Stomach (tissue), 9 donors: ENCODE data around the gene EVL. TPM values are rescaled to one million over a fixed set of nuclear protein-coding genes. Genes with fewer than 3 reads are reported as not detected.

Experiments
- DNase-seq, 2 donors: peaks; one replicate each; pipeline versions ENCODE4 v3.0.0 to v3.0.0-alpha.2; 2013 to 2019
- H3K27ac ChIP-seq, 5 donors: fragments of 200-600 bp in 4 of 5; sonication (generic) in 4 of 5; one replicate each; pipeline ENCODE4 v1.5.1; 2013 to 2019; ENCODE audit warnings: mild to moderate bottlenecking in 1 of 5, moderate library complexity in 1 of 5
- H3K27me3 ChIP-seq, 3 donors: fragments of 200-600 bp; sonication (generic); one replicate each; pipeline ENCODE4 v1.5.1; 2017 to 2019; ENCODE audit warnings: mixed run types in 1 of 3
- H3K36me3 ChIP-seq, 4 donors: fragments of 200-600 bp; sonication (generic); 1 replicate in 3 of 4; 2 replicates in 1 of 4; pipeline ENCODE4 v1.5.1; 2016 to 2019
- H3K4me1 ChIP-seq, 4 donors: fragments of 200-600 bp; sonication (generic); one replicate each; pipeline ENCODE4 v1.5.1; 2016 to 2019
- H3K4me3 ChIP-seq, 4 donors: fragments of 200-600 bp; sonication (generic) in 3 of 4; one replicate each; pipeline ENCODE4 v1.5.1; 2016 to 2019; ENCODE audit warnings: mild to moderate bottlenecking in 1 of 4
- H3K9me3 ChIP-seq, 4 donors: fragments of 200-600 bp; sonication (generic); one replicate each; pipeline ENCODE4 v1.5.1; 2016 to 2019
- CTCF ChIP-seq, 7 experiments: fragments of 450-650 bp in 4 of 7; fragments of 200-600 bp in 3 of 7; sonication (generic) in 3 of 7; IDR thresholded peaks; one replicate each; pipeline ENCODE4 v1.5.1; 2016 to 2019; ENCODE audit warnings: antibody characterized with exemption in 7 of 7, control low read depth in 2 of 7, mild to moderate bottlenecking in 1 of 7
- EP300 ChIP-seq: sonication (generic); formaldehyde crosslinking; IDR thresholded peaks from one replicate; pipeline ENCODE4 v1.6.1; 2017; ENCODE audit warnings: antibody characterized with exemption
- POLR2A ChIP-seq, 4 donors: fragments of 450-650 bp; IDR thresholded peaks; one replicate each; pipeline ENCODE4 v1.6.1; 2016; ENCODE audit warnings: antibody characterized with exemption in 4 of 4, control low read depth in 2 of 4, mild to moderate bottlenecking in 1 of 4, moderate library complexity in 1 of 4
- POLR2AphosphoS5 ChIP-seq, 3 donors: sonication (generic); formaldehyde crosslinking; IDR thresholded peaks; one replicate each; pipeline ENCODE4 v1.6.1; 2016; ENCODE audit warnings: antibody characterized with exemption in 3 of 3
- WGBS, 5 donors: extraction: QIAGEN DNeasy Blood & Tissue Kit in 3 of 5; methylation state at CpG; one replicate each; pipeline versions ENCODE4 v1.1.5 to v1.1.7; 2013 to 2018; 5-methylcytosine and 5-hydroxymethylcytosine counted together
- intact Hi-C: fragments of 100-400 bp; cut with DNase I; formaldehyde crosslinking; loops from one replicate; pipeline ENCODE4 v1.15.1; 2023; ENCODE audit warnings: low total_unique reads
- polyA plus RNA-seq, 3 donors: library from polyadenylated mRNA; stranded (reverse); fragments of 200-250 nt; gene quantifications; one replicate each; pipeline ENCODE4 v1.2.3, GENCODE V29; 2013
- total RNA-seq, 5 donors: library from RNA; depleted of rRNA; stranded (reverse); fragments of >200 nt; gene quantifications; one replicate each; pipeline versions ENCODE4 v1.1.0 to v1.2.3, GENCODE V29; 2014 to 2016
- donor health status: healthy with polysubstance abuse.
- donor health status: Bipolar disorder and iron deficiency.
- donor health status: healthy.

EVL gene
- total and polyA plus RNA-seq, 8 donors = 23.3 to 111 (median 39.7) TPM

GRCh38 chr14:100138955-100139354 lies 73.7 kb downstream of the EVL start:
- Histone ChIP-seq H3K27ac (peak overlapping the region in 4 of 5 donors; percentile 36 to 88 (median 53)), H3K27me3 (no peaks in the 10 kb centered on the region), H3K9me3 (no peaks in the 10 kb centered on the region), H3K4me3 (no peak overlapping the region), H3K36me3 (peaks cover 4 to 70% (median 50%) of the 10 kb centered on the region in 4 donors), H3K4me1 (peaks cover 40 to 74% (median 62%) of the 10 kb centered on the region in 4 donors)
- intact Hi-C loops = no loop called here
- 88 to 95% (median 92%) methylated on average over 13 of the region's 13 CpGs for WGBS, 5 donors
- TF ChIP-seq POLR2A (IDR thresholded peaks at IDR 0.05) (no peak), CTCF (IDR thresholded peaks at IDR 0.05) (no peak), POLR2AphosphoS5 (IDR thresholded peaks at IDR 0.05) (no peak), EP300 (no peak)
- DNase-seq = no peak

GRCh38 chr14:100140452-100141078 lies 75.3 kb downstream of the EVL start:
- Histone ChIP-seq H3K36me3 (peaks cover 4 to 59% (median 40%) of the 10 kb centered on the region in 4 donors), H3K4me1 (peaks cover 57 to 84% (median 72%) of the 10 kb centered on the region in 4 donors), H3K4me3 (no peak overlapping the region), H3K9me3 (no peaks in the 10 kb centered on the region), H3K27me3 (no peaks in the 10 kb centered on the region), H3K27ac (peak overlapping the region; percentile 43 to 88 (median 78))
- TF ChIP-seq POLR2A (IDR thresholded peaks at IDR 0.05) = no peak
- peak in 4 of 7 experiments; percentile 8 to 34 (median 27) for TF ChIP-seq CTCF (IDR thresholded peaks at IDR 0.05)
- no peak for TF ChIP-seq EP300
- no peak for TF ChIP-seq POLR2AphosphoS5 (IDR thresholded peaks at IDR 0.05)
- intact Hi-C loops = no loop called here
- DNase-seq = peak; percentile 51 to 85
- WGBS, 5 donors = 26 to 46% (median 44%) methylated on average over 16 of the region's 16 CpGs

- no peak for DNase-seq
- TF ChIP-seq EP300 = no peak
- no peak for TF ChIP-seq POLR2AphosphoS5 (IDR thresholded peaks at IDR 0.05)
- TF ChIP-seq POLR2A (IDR thresholded peaks at IDR 0.05) = no peak
- no peak for TF ChIP-seq CTCF (IDR thresholded peaks at IDR 0.05)
- Histone ChIP-seq H3K36me3 (peaks cover 4 to 54% (median 35%) of the 10 kb centered on the region in 4 donors), H3K4me1 (peaks cover 62 to 90% (median 78%) of the 10 kb centered on the region in 4 donors), H3K9me3 (no peaks in the 10 kb centered on the region), H3K4me3 (no peak overlapping the region), H3K27ac (peak overlapping the region; percentile 43 to 88 (median 78)), H3K27me3 (no peaks in the 10 kb centered on the region)
- intact Hi-C loops = no loop called here
- 73 to 91% (median 78%) methylated on average over 4 to 7 of the region's 7 CpGs for WGBS, 5 donors
Measured at GRCh38 chr14:100141098-100141497, 75.9 kb downstream of the EVL start.

- intact Hi-C loops = no loop called here
- H3K9me3 ChIP-seq = no peaks in the 10 kb centered on the region
- peak; percentile 88 to 95 for DNase-seq
- no peak for TF ChIP-seq CTCF (IDR thresholded peaks at IDR 0.05)
- peak in 2 of 3 donors; percentile 76 to 80 for TF ChIP-seq POLR2AphosphoS5 (IDR thresholded peaks at IDR 0.05)
- TF ChIP-seq EP300 = no peak
- TF ChIP-seq POLR2A (IDR thresholded peaks at IDR 0.05) = peak in 1 of 4 donors; percentile 14
- 22 to 45% (median 26%) methylated on average over 5 to 14 of the region's 14 CpGs for WGBS, 5 donors
- H3K36me3 ChIP-seq = peaks cover 0 to 41% (median 24%) of the 10 kb centered on the region in 4 donors
- H3K4me1 ChIP-seq = peaks cover 74 to 100% (median 90%) of the 10 kb centered on the region in 4 donors
- H3K27ac ChIP-seq = peak overlapping the region; percentile 76 to 88 (median 78)
- H3K27me3 ChIP-seq = no peaks in the 10 kb centered on the region
- H3K4me3 ChIP-seq = peak overlapping the region in 1 of 4 donors; percentile 1
Measured at GRCh38 chr14:100142073-100143040, 77.1 kb downstream of the EVL start.
